IgD-negative memory B cell (primary cell): ENCODE data around the gene OR5H14. TPM values are rescaled to one million over a fixed set of nuclear protein-coding genes. Genes with fewer than 3 reads are reported as not detected.
"Not testable (repeated sequence)": the region's sequence is repeated elsewhere in the genome, so short reads cannot be mapped to it uniquely, and the experiment has no call there.

ENCODE experiments used
- H3K27ac Mint-ChIP-seq, 3 donors: one replicate each; pipeline ENCODE4 v1.8.0; 2020 to 2022; ENCODE audit warnings: mild to moderate bottlenecking in 3 of 3, mixed read lengths in 3 of 3, moderate library complexity in 1 of 3
- H3K27me3 Mint-ChIP-seq: one replicate; pipeline ENCODE4 v1.8.0; 2021; ENCODE audit warnings: mixed read lengths
- H3K36me3 Mint-ChIP-seq: one replicate; pipeline ENCODE4 v1.8.0; 2020; ENCODE audit warnings: mild to moderate bottlenecking, mixed read lengths
- H3K4me1 Mint-ChIP-seq, 3 donors: one replicate each; pipeline ENCODE4 v1.8.0; 2020 to 2022; ENCODE audit warnings: mixed read lengths in 3 of 3, mild to moderate bottlenecking in 1 of 3
- H3K4me3 Mint-ChIP-seq, 4 donors: one replicate each; pipeline ENCODE4 v1.8.0; 2020 to 2022; ENCODE audit warnings: mild to moderate bottlenecking in 4 of 4, mixed read lengths in 4 of 4, moderate library complexity in 3 of 4
- H3K9me3 Mint-ChIP-seq, 3 donors: one replicate each; pipeline ENCODE4 v1.8.0; 2020 to 2021; ENCODE audit warnings: mixed read lengths in 3 of 3, mild to moderate bottlenecking in 1 of 3
- polyA plus RNA-seq: library from polyadenylated mRNA; unstranded; fragments of 300-500 nt; fragmentation: Illumina TruSeq; gene quantifications from one replicate; pipeline ENCODE4 v1.2.3, GENCODE V29; 2021

OR5H14 gene
- polyA plus RNA-seq, result not detected

- Mint-ChIP-seq H3K4me3 (no peak within 1 kb of the TSS), H3K4me1 (no peaks in the 10 kb centered on the region), H3K36me3 (peaks cover 2% of the 10 kb centered on the region), H3K27me3 (no peaks in the 10 kb centered on the region), H3K27ac (no peak within 1 kb of the TSS), H3K9me3 (peaks cover 0 to 3% (median 0%) of the 10 kb centered on the region in 3 donors)
Observed at GRCh38 chr3:98147179-98147578, at the start of gene OR5H14. TSS of gene OR5H14 (plus strand) at chr3:98147479. CDS start at chr3:98149386, 1,907 bp downstream.

DNA sequence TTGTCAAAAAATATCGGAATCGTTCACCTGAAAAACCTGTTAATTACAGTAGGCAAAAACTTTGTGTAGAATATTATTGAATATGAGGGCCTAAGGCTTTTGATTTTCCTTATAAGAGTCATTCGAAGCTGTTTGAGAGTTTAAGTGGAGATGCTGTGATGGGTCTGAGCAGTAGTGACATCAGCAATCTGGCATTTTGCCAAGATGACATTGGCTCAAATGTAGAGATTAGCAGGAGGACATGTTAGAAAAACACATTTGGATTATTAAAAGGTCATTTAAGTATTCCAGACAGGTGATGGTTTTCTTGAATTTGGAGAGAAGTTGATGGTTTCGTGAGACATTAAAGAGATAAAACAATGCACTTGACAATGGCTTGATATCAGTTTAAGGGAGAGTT, 47.4 kb upstream of the OR5H14 start:
- Mint-ChIP-seq H3K4me3 (no peak overlapping the region), H3K27me3 (no peaks in the 10 kb centered on the region), H3K4me1 (no peaks in the 10 kb centered on the region), H3K36me3 (no peaks in the 10 kb centered on the region), H3K27ac (no peak overlapping the region), H3K9me3 (peaks cover 0 to 2% (median 0%) of the 10 kb centered on the region in 3 donors)

GRCh38 chr3:98108162-98108561, 39.1 kb upstream of the OR5H14 start:
- Mint-ChIP-seq H3K27ac (no peak overlapping the region), H3K4me1 (no peaks in the 10 kb centered on the region), H3K9me3 (peaks cover 0 to 7% (median 5%) of the 10 kb centered on the region in 3 donors), H3K36me3 (no peaks in the 10 kb centered on the region), H3K4me3 (no peak overlapping the region), H3K27me3 (peaks cover 3% of the 10 kb centered on the region)

DNA sequence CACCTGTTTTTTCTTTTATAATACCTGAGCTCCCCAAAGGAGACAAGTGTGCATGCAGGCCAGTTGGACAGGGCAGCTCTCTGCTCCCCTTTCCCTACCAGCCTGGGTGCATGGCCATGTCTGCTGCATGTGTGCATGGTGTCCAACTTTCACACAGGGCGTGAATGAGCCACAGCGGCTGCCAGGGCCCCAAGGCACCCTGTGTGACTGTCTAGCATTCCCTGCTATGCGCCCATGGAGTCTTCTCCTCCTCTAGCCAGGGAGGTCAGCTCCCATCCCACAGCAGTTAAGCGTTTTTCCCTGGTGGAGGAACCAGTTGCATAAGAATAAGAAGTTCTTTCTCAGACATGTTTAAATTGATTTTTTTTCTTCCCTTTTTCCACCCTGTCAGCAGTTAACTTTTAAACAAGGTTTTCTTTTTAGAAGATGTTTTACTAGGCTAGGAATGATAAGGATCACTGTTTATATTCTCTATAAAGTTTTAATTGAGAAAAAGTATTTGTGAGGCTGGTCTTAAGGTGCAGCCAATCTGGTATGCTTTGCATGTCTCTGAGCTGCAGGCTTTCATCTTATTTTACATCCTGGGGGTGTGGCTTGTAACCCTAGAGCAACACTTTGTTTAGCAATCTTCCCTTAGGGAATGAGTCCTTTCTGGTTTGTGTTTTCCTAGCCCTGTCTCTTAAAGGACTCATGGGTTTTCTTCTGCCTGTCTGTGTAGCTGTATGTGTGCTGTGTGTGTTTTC, 37.3 kb upstream of the OR5H14 start:
- H3K36me3 Mint-ChIP-seq, result no peaks in the 10 kb centered on the region
- peaks cover 0 to 8% (median 7%) of the 10 kb centered on the region in 3 donors for H3K9me3 Mint-ChIP-seq
- no peaks in the 10 kb centered on the region for H3K4me1 Mint-ChIP-seq
- peaks cover 4% of the 10 kb centered on the region for H3K27me3 Mint-ChIP-seq
- H3K4me3 Mint-ChIP-seq, result no peak overlapping the region
- H3K27ac Mint-ChIP-seq, result no peak overlapping the region

GRCh38 chr3:98110550-98110908, 36.8 kb upstream of the OR5H14 start:
- H3K36me3 Mint-ChIP-seq, result no peaks in the 10 kb centered on the region
- H3K4me1 Mint-ChIP-seq, result no peaks in the 10 kb centered on the region
- H3K4me3 Mint-ChIP-seq, result no peak overlapping the region
- H3K9me3 Mint-ChIP-seq, result peaks cover 0 to 10% (median 7%) of the 10 kb centered on the region in 3 donors
- peaks cover 4% of the 10 kb centered on the region for H3K27me3 Mint-ChIP-seq
- no peak overlapping the region for H3K27ac Mint-ChIP-seq

- Mint-ChIP-seq H3K27me3 (peaks cover 4% of the 10 kb centered on the region), H3K4me1 (no peaks in the 10 kb centered on the region), H3K9me3 (peaks cover 5 to 10% (median 6%) of the 10 kb centered on the region in 3 donors), H3K36me3 (peaks cover 2% of the 10 kb centered on the region), H3K27ac (no peak overlapping the region), H3K4me3 (no peak overlapping the region)
Observed at GRCh38 chr3:98114264-98114663, 33.0 kb upstream of the OR5H14 start.

DNA sequence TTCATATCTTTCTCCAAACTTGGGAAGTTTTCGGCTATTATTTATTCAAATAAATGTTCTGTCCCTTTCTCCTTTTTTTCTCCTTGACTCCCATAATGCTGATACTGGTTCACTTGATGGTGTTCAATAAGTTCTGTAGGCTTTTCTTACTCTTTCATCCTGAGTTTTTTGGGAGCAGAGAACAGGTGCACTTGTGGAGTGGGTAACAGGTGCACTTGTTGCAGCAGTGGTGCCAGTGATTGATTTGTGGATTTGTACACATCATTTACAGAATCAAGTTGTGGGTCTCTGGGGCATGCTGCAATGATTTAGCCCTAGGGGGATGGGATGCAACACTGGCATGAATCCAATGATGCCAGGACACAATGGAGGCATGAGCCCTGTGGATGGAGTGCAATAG, 31.6 kb upstream of the OR5H14 start:
- H3K36me3 Mint-ChIP-seq, result peaks cover 2% of the 10 kb centered on the region
- H3K4me1 Mint-ChIP-seq, result no peaks in the 10 kb centered on the region
- H3K4me3 Mint-ChIP-seq, result no peak overlapping the region
- peaks cover 2 to 6% (median 5%) of the 10 kb centered on the region in 3 donors for H3K9me3 Mint-ChIP-seq
- no peak overlapping the region for H3K27ac Mint-ChIP-seq
- peaks cover 4% of the 10 kb centered on the region for H3K27me3 Mint-ChIP-seq

DNA sequence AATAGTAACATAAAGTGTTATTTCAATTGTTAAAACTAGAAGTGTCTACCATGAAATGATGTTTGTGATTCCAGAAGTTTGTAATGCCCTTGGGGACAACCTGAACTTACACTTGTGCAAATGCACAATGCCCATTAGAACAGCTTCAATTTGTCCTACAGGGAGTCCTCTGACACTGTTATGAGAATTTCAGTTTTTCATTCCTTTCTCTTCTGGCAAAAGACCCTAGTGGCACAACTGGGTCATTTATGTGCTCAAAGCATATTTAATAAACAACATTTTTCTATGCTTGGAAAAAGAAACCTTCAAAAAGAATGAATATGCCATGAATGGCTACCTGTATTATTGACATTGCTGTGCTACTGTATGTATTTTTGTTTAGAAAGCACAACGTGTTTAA, 16.9 kb upstream of the OR5H14 start, which contains the start of gene OR5H1:
TSS of gene OR5H1 (plus strand) at position 301 of the 400 bp plus-strand sequence. CDS start 1,977 bp downstream, outside the sequence.
- no peaks in the 10 kb centered on the region for H3K36me3 Mint-ChIP-seq
- H3K4me1 Mint-ChIP-seq, result no peaks in the 10 kb centered on the region
- peaks cover 3 to 6% (median 4%) of the 10 kb centered on the region in 3 donors for H3K9me3 Mint-ChIP-seq
- no peaks in the 10 kb centered on the region for H3K27me3 Mint-ChIP-seq
- H3K27ac Mint-ChIP-seq, result no peak within 1 kb of the TSS
- no peak within 1 kb of the TSS for H3K4me3 Mint-ChIP-seq

DNA sequence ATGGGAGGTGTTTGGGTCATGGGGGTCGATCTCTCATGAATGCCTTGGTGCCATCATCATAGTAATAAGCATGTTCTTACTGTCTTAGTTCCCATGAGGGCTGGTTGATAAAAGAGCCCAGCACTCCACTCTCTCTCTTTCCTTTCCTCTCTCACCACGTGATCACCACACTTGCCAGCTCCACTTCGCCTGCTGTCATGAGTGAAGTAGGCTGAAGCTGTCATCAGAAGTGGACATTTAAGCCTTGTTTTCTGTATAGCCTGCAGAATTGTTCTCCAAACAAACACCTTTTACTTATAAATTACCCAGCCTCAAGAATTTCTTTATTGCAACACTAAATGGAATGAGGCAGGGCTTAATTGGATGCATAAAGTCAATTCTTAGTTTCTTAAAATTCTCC, 10.6 kb upstream of the OR5H14 start:
- H3K4me1 Mint-ChIP-seq, result no peaks in the 10 kb centered on the region

DNA sequence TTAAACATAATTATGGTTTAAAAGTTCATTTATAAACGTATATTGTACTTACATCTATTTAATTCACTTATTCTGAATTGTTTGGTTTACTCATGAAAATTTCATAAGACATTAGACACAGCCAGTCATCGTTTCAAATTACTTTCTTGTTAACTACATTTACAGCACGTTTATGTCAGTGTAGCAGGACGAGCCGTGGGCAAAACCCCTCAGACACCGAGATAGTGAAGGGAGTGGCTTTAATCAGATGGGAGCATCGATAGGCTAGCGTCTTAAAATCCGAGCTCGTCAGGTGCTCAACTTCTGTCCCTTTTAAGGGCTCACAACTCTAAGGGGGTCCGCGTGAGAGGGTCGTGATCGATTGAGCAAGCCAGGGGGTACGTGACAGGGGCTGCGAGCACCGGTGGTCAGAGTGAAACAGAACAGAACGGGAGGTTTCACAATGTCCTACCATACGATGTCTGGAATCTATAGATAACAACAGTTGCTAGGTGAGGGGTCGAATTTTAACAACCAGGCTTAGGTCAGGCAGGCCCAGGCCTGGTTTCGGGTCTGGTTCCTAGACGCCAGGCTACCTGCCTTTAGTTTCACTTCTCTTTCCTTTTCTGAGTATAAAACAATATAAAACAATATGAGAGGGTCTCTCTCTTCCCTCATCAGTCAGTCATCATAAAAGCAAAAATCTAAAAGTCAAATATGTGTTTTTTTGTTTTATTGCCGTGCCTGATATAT, 9.3 kb upstream of the OR5H14 start:
- not testable (repeated sequence) for H3K36me3 Mint-ChIP-seq, H3K4me3 Mint-ChIP-seq, H3K4me1 Mint-ChIP-seq, H3K9me3 Mint-ChIP-seq, H3K27me3 Mint-ChIP-seq, H3K27ac Mint-ChIP-seq

More for the DNA sequence above, 10.6 kb upstream of the OR5H14 start:
- Mint-ChIP-seq H3K9me3 (peaks cover 0 to 2% (median 0%) of the 10 kb centered on the region in 3 donors), H3K36me3 (no peaks in the 10 kb centered on the region), H3K27me3 (peaks cover 1% of the 10 kb centered on the region), H3K27ac (no peak overlapping the region), H3K4me3 (no peak overlapping the region)

DNA sequence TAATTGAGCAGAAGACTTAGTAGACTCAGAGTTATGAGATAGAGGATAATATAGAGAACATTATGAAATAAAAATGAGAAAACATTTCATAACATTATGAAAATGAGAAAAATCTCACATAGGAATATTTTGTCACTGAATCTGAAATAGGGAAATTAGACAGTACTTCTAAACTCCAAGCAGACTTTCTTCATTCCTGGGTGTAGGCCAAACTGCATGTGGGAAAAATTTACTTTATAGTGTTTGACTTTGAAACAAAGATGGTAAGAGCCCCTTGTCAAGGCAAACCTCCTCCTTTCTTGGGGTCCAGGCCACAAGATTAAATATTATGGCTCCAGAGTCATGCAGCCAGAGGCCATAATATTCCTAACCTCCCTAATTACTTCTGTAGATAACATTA, 6.7 kb upstream of the OR5H14 start:
- Mint-ChIP-seq H3K4me3 (no peak overlapping the region), H3K27me3 (peaks cover 1% of the 10 kb centered on the region), H3K9me3 (no peaks in the 10 kb centered on the region), H3K4me1 (no peaks in the 10 kb centered on the region), H3K36me3 (no peaks in the 10 kb centered on the region), H3K27ac (no peak overlapping the region)

DNA sequence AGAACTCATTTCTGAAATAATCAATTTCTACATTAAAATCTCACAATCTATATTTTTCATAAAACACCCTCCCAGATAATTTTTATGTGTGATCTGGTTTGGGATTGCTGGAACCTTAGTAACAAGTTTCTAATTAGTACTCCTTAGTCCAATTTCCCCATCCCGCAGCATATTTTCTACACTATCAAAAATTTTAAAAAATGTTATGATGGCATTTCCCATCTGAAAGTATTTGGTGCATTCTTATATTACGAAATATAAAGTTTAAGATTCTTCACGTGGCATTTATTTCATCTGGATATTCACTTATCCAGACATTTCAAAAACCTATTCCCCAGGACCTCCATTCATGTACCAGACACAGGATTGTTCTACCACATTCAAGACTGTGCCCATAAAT, 1.5 kb downstream of the OR5H14 start:
- Mint-ChIP-seq H3K4me1 (no peaks in the 10 kb centered on the region), H3K9me3 (peaks cover 0 to 3% (median 0%) of the 10 kb centered on the region in 3 donors)

DNA sequence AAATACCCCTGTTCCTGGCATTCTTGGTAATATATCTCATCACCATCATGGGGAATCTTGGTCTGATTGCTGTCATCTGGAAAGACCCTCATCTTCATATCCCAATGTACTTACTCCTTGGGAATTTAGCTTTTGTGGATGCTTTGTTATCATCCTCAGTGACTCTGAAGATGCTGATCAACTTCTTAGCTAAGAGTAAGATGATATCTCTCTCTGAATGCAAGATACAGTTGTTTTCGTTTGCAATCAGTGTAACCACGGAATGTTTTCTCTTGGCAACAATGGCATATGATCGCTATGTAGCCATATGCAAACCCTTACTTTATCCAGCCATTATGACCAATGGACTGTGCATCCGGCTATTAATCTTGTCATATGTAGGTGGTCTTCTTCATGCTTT, 2.2 kb downstream of the OR5H14 start:
- not testable (repeated sequence) for H3K9me3 Mint-ChIP-seq, H3K4me1 Mint-ChIP-seq, H3K4me3 Mint-ChIP-seq, H3K27me3 Mint-ChIP-seq, H3K36me3 Mint-ChIP-seq, H3K27ac Mint-ChIP-seq

More for the DNA sequence above, 1.5 kb downstream of the OR5H14 start:
- Mint-ChIP-seq H3K27me3 (no peaks in the 10 kb centered on the region), H3K4me3 (no peak overlapping the region), H3K36me3 (peaks cover 2% of the 10 kb centered on the region), H3K27ac (no peak overlapping the region)

DNA sequence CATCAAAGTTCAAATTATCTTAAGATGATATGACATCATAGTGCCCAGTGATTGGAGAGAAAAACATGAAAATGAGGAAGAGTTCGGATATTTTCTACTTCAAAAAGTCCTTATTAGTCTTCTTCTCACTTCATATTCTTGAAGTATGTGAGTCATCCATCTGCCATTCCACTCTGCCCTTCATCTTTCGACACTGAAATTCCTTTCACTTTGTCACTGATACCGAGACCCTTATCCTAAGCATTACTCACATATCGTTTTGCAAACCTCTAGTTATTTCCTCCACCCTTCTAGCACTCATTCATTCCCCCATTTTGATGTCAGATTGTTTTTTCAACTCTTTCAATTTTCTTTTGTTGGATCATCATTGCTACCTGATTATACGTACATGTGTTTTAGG, 4.0 kb downstream of the OR5H14 start:
- H3K36me3 Mint-ChIP-seq, result peaks cover 2% of the 10 kb centered on the region
- no peaks in the 10 kb centered on the region for H3K4me1 Mint-ChIP-seq
- H3K9me3 Mint-ChIP-seq, result peaks cover 0 to 3% (median 0%) of the 10 kb centered on the region in 3 donors
- H3K27ac Mint-ChIP-seq, result no peak overlapping the region
- no peaks in the 10 kb centered on the region for H3K27me3 Mint-ChIP-seq
- H3K4me3 Mint-ChIP-seq, result no peak overlapping the region

- H3K27me3 Mint-ChIP-seq, result no peaks in the 10 kb centered on the region
- no peak within 1 kb of the TSS for H3K27ac Mint-ChIP-seq
- peaks cover 2% of the 10 kb centered on the region for H3K36me3 Mint-ChIP-seq
- H3K4me3 Mint-ChIP-seq, result no peak within 1 kb of the TSS
- H3K9me3 Mint-ChIP-seq, result no peaks in the 10 kb centered on the region
- no peaks in the 10 kb centered on the region for H3K4me1 Mint-ChIP-seq
Observed at GRCh38 chr3:98166396-98166795, 19.1 kb downstream of the OR5H14 start, which contains the start of gene OR5H15. TSS of gene OR5H15 (plus strand) at chr3:98166696. CDS start at chr3:98168700, 2,004 bp downstream.
